ENCODE data around the gene SOD3. TPM values are rescaled to one million over a fixed set of nuclear protein-coding genes. Genes with fewer than 3 reads are reported as not detected.

The SOD3 gene
- total RNA-seq, 1 experiment from 2014 or later = not detected

DNA sequence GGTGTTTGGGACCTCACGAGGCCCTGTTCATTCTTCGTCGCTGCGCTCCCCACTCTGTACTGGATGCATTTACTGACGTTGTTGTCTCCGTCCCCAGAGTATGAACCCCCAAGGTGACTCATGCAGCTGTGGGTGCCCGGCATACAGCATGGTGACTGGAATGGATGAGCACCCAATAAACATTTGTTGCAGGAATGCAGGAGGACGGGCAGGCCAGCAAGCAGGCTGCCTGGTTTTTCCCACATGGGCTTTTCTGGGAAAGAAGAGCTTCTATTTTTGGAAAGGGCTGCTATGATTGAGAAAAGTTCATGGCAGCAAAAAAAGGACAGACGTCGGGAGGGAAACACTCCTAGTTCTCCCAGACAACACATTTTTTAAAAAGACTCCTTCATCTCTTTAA, 893 bp upstream of the SOD3 start:
- H3K27ac Mint-ChIP-seq (ENCODE audit: low read depth, unreplicated experiment) = no peak overlapping the region
- H3K4me1 Mint-ChIP-seq (ENCODE audit: insufficient read depth, unreplicated experiment) = no peaks in the 10 kb centered on the region
- CTCF ChIA-PET = interaction anchor here (0.6 to 3.3 kb wide), 17 partner anchors 9 to 955 kb away, joined by 3 to 14 read pairs (median 4); no protein-coding TSS in a partner anchor
- TF ChIP-seq, protein P1, sequence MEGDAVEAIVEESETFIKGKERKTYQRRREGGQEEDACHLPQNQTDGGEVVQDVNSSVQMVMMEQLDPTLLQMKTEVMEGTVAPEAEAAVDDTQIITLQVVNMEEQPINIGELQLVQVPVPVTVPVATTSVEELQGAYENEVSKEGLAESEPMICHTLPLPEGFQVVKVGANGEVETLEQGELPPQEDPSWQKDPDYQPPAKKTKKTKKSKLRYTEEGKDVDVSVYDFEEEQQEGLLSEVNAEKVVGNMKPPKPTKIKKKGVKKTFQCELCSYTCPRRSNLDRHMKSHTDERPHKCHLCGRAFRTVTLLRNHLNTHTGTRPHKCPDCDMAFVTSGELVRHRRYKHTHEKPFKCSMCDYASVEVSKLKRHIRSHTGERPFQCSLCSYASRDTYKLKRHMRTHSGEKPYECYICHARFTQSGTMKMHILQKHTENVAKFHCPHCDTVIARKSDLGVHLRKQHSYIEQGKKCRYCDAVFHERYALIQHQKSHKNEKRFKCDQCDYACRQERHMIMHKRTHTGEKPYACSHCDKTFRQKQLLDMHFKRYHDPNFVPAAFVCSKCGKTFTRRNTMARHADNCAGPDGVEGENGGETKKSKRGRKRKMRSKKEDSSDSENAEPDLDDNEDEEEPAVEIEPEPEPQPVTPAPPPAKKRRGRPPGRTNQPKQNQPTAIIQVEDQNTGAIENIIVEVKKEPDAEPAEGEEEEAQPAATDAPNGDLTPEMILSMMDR (IDR thresholded peaks at IDR 0.05; ENCODE audit: unreplicated experiment) = no peak
- BruUV-seq (replicated peaks) = no TSS peak
- intact Hi-C loops (cut with micrococcal nuclease) = no loop called here
- no peak overlapping the region for H3K4me3 Mint-ChIP-seq (ENCODE audit: unreplicated experiment)
- POLR2A ChIA-PET = interaction anchor here (1.3 kb wide), 1 partner anchor 35 kb away, joined by 3 read pairs; no protein-coding TSS in a partner anchor
- no peaks in the 10 kb centered on the region for H3K9me3 Mint-ChIP-seq (ENCODE audit: unreplicated experiment)
- no peaks in the 10 kb centered on the region for H3K36me3 Mint-ChIP-seq (ENCODE audit: insufficient read depth, unreplicated experiment)
- no peak for DNase-seq (ENCODE audit: unreplicated experiment)
- H3K27me3 Mint-ChIP-seq (ENCODE audit: insufficient read depth, unreplicated experiment) = no peaks in the 10 kb centered on the region

DNA sequence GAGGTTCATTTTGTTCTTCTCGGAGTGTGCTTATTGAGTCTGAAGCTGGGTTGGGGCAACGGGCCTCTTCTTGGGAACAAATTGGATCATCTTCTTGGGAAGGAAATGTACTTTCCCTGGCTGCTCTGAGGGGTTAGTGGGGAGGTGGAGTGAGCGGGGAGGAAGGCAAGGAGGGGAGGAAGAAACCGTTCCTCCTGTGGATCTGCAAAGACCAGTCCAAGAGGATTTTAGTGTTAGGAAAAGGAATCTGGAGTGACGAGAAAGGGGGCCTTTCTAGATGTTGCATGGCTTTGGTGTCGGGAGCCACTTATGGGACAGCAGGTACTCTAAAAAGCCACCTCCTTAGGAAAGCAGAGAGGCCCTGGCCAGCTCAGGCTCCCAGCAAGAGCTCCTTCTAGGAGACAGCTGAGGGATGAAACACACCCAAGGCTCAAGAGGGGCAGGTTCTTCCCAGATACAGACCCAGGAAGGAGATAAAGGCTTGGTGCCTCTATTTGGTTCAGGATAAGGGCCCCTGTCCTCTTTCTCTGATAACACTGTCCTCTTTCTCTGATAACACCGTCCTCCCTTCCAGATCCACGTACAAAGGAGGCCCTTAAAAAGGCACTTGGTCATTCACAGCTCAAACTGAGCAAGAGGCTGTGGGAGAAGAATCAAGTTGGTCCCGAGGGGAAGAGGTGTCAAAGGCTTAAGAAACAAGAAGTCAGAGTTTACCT, 451 bp downstream of the SOD3 start:
- no peaks in the 10 kb centered on the region for H3K9me3 Mint-ChIP-seq (ENCODE audit: unreplicated experiment)
- no peaks in the 10 kb centered on the region for H3K4me1 Mint-ChIP-seq (ENCODE audit: insufficient read depth, unreplicated experiment)
- POLR2A ChIA-PET = no interaction called here
- TF ChIP-seq, protein P1 (IDR thresholded peaks at IDR 0.05; ENCODE audit: unreplicated experiment) = no peak
- no peak overlapping the region for H3K4me3 Mint-ChIP-seq (ENCODE audit: unreplicated experiment)
- H3K27ac Mint-ChIP-seq (ENCODE audit: low read depth, unreplicated experiment) = no peak overlapping the region
- BruUV-seq (replicated peaks) = no TSS peak
- no peaks in the 10 kb centered on the region for H3K27me3 Mint-ChIP-seq (ENCODE audit: insufficient read depth, unreplicated experiment)
- intact Hi-C loops (cut with micrococcal nuclease) = no loop called here
- DNase-seq (ENCODE audit: unreplicated experiment) = no peak
- no peaks in the 10 kb centered on the region for H3K36me3 Mint-ChIP-seq (ENCODE audit: insufficient read depth, unreplicated experiment)
- CTCF ChIA-PET = interaction anchor here (0.6 to 3.3 kb wide), 4 partner anchors 18 to 1648 kb away, joined by 3 to 10 read pairs (median 4); no protein-coding TSS in a partner anchor

DNA sequence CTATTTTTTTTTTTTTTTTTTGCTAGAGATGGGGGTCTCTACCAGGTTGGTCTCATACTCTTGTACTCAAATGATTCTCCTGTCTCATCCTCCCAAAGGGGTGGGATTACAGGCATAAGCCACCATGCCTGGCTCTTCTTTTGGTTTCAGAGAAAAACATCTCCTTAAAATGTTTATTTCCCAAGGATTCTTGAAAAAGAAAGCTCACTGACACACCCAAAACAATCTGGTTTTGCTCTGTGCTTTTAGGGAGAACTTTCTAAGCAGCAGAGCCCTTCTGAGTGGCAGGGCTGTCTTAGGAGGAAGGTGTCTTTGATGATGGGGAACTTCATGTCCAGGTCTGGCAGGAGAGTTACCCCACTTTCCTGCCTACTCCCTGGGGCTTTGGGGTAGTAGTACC, 1.2 kb downstream of the SOD3 start:
- CTCF ChIA-PET = interaction anchor here (0.5 to 3.3 kb wide), 7 partner anchors 17 to 1648 kb away, joined by 3 to 10 read pairs (median 4); no protein-coding TSS in a partner anchor
- Mint-ChIP-seq H3K9me3 (ENCODE audit: unreplicated experiment) (no peaks in the 10 kb centered on the region), H3K4me1 (ENCODE audit: insufficient read depth, unreplicated experiment) (no peaks in the 10 kb centered on the region), H3K27ac (ENCODE audit: low read depth, unreplicated experiment) (no peak overlapping the region), H3K27me3 (ENCODE audit: insufficient read depth, unreplicated experiment) (no peaks in the 10 kb centered on the region), H3K36me3 (ENCODE audit: insufficient read depth, unreplicated experiment) (no peaks in the 10 kb centered on the region), H3K4me3 (ENCODE audit: unreplicated experiment) (no peak overlapping the region)
- TF ChIP-seq, protein P1 (IDR thresholded peaks at IDR 0.05; ENCODE audit: unreplicated experiment) = no peak
- intact Hi-C loops (cut with micrococcal nuclease) = no loop called here
- POLR2A ChIA-PET = no interaction called here
- no TSS peak for BruUV-seq (replicated peaks)
- no peak for DNase-seq (ENCODE audit: unreplicated experiment)

- CTCF ChIA-PET = no interaction called here
- Mint-ChIP-seq H3K27me3 (ENCODE audit: insufficient read depth, unreplicated experiment) (no peaks in the 10 kb centered on the region), H3K4me1 (ENCODE audit: insufficient read depth, unreplicated experiment) (no peaks in the 10 kb centered on the region), H3K4me3 (ENCODE audit: unreplicated experiment) (no peak overlapping the region), H3K27ac (ENCODE audit: low read depth, unreplicated experiment) (no peak overlapping the region), H3K9me3 (ENCODE audit: unreplicated experiment) (no peaks in the 10 kb centered on the region), H3K36me3 (ENCODE audit: insufficient read depth, unreplicated experiment) (no peaks in the 10 kb centered on the region)
- POLR2A ChIA-PET = interaction anchor here (0.5 to 0.6 kb wide), 2 partner anchors 42 to 150 kb away, joined by 3 to 5 read pairs; no protein-coding TSS in a partner anchor
- TF ChIP-seq, protein P1 (IDR thresholded peaks at IDR 0.05; ENCODE audit: unreplicated experiment) = no peak
- BruUV-seq (replicated peaks) = no TSS peak
- no peak for DNase-seq (ENCODE audit: unreplicated experiment)
- intact Hi-C loops (cut with micrococcal nuclease) = no loop called here
Observed at GRCh38 chr4:24798036-24798610, 2.8 kb downstream of the SOD3 start.
